G401 (cell line): ENCODE results near the gene ABCC1. TPM values are rescaled to one million over a fixed set of nuclear protein-coding genes. Genes with fewer than 3 reads are reported as not detected.
"Not testable (repeated sequence)": the region's sequence is repeated elsewhere in the genome, so short reads cannot be mapped to it uniquely, and the experiment has no call there.

Source experiments
- DNase-seq: peaks from one replicate; pipeline ENCODE4 v3.0.0-alpha.2; 2015; ENCODE audit warnings: low spot score
- in situ Hi-C: cut with HindIII; loops from 2 replicates; pipeline ENCODE4 v1.10.0; 2016; ENCODE audit warnings: low sequenced_read_pairs, mixed read lengths
- total RNA-seq: library from RNA; depleted of rRNA; stranded (reverse); fragments of >200 nt; shearing (Covaris generic); gene quantifications from 2 replicates; pipeline ENCODE4 v1.2.3, GENCODE V29; 2014; rRNA removed

Gene ABCC1
- total RNA-seq, 1 experiment from 2014 or later: 26.4 TPM

GRCh38 chr16:16178455-16179162 is 229.2 kb downstream of the ABCC1 start:
- in situ Hi-C loops: no loop called here
- DNase-seq: no peak

DNA sequence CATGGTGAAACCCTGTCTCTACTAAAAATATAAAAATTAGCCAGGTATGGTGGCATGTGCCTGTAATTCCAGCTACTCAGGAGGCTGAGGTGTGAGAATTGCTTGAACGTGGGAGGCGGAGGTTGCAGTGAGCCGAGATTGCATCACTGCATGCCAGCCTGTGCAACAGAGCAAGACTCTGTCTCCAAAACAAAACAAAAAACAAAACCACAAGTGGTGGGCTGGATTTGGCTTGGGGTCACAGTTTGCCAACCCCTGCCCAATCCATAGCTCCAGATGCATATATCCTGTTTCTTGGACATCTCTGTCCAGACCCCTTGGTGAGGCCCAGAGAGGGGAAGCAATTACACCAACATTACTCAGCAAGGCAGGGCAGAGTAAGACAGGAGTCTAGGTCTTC is 232.3 kb downstream of the ABCC1 start:
- DNase-seq, in situ Hi-C loops: not testable (repeated sequence)

DNA sequence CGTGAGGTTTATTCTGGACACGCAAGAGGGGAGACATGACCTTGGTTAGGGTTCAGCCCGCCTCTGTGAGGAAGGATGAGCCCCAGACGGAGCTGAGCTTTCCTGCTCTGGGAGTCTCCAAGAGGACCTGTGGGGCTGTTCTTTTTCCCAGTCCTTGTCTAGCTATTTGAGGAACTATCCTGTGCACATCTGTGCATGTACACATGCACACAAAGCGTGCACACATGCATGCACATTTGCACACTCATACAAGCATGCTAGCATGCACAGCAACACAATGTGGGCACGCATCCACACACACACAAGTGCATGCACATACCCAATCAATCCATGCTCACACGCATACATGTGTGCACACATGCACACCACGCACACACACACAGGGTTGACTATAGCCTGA is 233.5 kb downstream of the ABCC1 start:
- DNase-seq: no peak
- in situ Hi-C loops: no loop called here

GRCh38 chr16:16183562-16183961 is 234.1 kb downstream of the ABCC1 start:
- in situ Hi-C loops: no loop called here
- DNase-seq: no peak

- in situ Hi-C loops: no loop called here
- DNase-seq: no peak
Measured at GRCh38 chr16:16184594-16184993, 235.2 kb downstream of the ABCC1 start.

GRCh38 chr16:16185095-16185494 is 235.7 kb downstream of the ABCC1 start:
- DNase-seq: no peak
- in situ Hi-C loops: no loop called here

- DNase-seq: no peak
- in situ Hi-C loops: no loop called here
Measured at GRCh38 chr16:16186820-16187219, 237.4 kb downstream of the ABCC1 start.

- in situ Hi-C loops: no loop called here
- no peak for DNase-seq
Measured at GRCh38 chr16:16188827-16189226, 239.4 kb downstream of the ABCC1 start.

- no peak for DNase-seq
- in situ Hi-C loops: no loop called here
Measured at GRCh38 chr16:16189842-16190241, 240.4 kb downstream of the ABCC1 start.

- in situ Hi-C loops: no loop called here
Measured at GRCh38 chr16:16190546-16190945, 241.1 kb downstream of the ABCC1 start.

GRCh38 chr16:16190966-16191365 is 241.6 kb downstream of the ABCC1 start:
- DNase-seq, in situ Hi-C loops: not testable (repeated sequence)

More at GRCh38 chr16:16190546-16190945, 241.1 kb downstream of the ABCC1 start:
- no peak for DNase-seq

GRCh38 chr16:16191493-16192167 is 242.2 kb downstream of the ABCC1 start:
- DNase-seq: no peak
- in situ Hi-C loops: no loop called here

Other genes with a start within 250 kb of the ABCC1 start
- not detected in 2 replicates for gene MYH11, start 92.6 kb upstream of the ABCC1 start, total RNA-seq
- gene CEP20, start 61.0 kb upstream of the ABCC1 start, total RNA-seq: 53.8 and 85.1 TPM in 2 replicates